ENCODE results near the gene PRAC1. TPM values are rescaled to one million over a fixed set of nuclear protein-coding genes. Genes with fewer than 3 reads are reported as not detected.

The PRAC1 gene
- total and polyA plus RNA-seq, 8 donors, result not detected

- H3K27me3 ChIP-seq, result peaks cover 5 to 89% (median 24%) of the 10 kb centered on the region in 3 donors
- H3K4me3 ChIP-seq, result peak overlapping the region in 1 of 4 donors; percentile 22
- no peak overlapping the region for H3K27ac ChIP-seq
- DNase-seq, result peak; percentile 71 to 80
- TF ChIP-seq POLR2AphosphoS5 (IDR thresholded peaks at IDR 0.05) (no peak), CTCF (IDR thresholded peaks at IDR 0.05) (peak in 5 of 7 experiments; percentile 66 to 93 (median 92))
- 3 to 9% (median 6%) methylated on average over 14 to 41 of the region's 41 CpGs for WGBS, 5 donors
- peaks cover 5 to 8% (median 7%) of the 10 kb centered on the region in 4 donors for H3K4me1 ChIP-seq
- H3K9me3 ChIP-seq, result no peaks in the 10 kb centered on the region
- intact Hi-C loops (cut with DNase I; ENCODE audit: low total_unique reads), result loop anchor here (5.0 to 10.0 kb wide), 3 partner anchors 109 to 356 kb away; no protein-coding TSS in a partner anchor
- no peaks in the 10 kb centered on the region for H3K36me3 ChIP-seq
These were observed 44.0 kb downstream of the PRAC1 start for GRCh38 chr17:48678141-48678971.

- peaks cover 5 to 10% (median 8%) of the 10 kb centered on the region in 4 donors for H3K4me1 ChIP-seq
- intact Hi-C loops (cut with DNase I; ENCODE audit: low total_unique reads), result loop anchor here (5.0 to 10.0 kb wide), 3 partner anchors 110 to 358 kb away; no protein-coding TSS in a partner anchor
- no peak for TF ChIP-seq POLR2AphosphoS5 (IDR thresholded peaks at IDR 0.05)
- TF ChIP-seq POLR2A (IDR thresholded peaks at IDR 0.05), result no peak
- TF ChIP-seq EP300 (IDR thresholded peaks at IDR 0.05), result no peak
- no peak for TF ChIP-seq CTCF (IDR thresholded peaks at IDR 0.05)
- no peak for DNase-seq
- no peaks in the 10 kb centered on the region for H3K9me3 ChIP-seq
- no peaks in the 10 kb centered on the region for H3K36me3 ChIP-seq
- peaks cover 5 to 77% (median 24%) of the 10 kb centered on the region in 3 donors for H3K27me3 ChIP-seq
- H3K27ac ChIP-seq, result no peak overlapping the region
- WGBS, 5 donors, result 68 to 76% (median 73%) methylated on average over 6 of the region's 6 CpGs
- no peak overlapping the region for H3K4me3 ChIP-seq
These were observed 45.3 kb downstream of the PRAC1 start for GRCh38 chr17:48676963-48677558.

GRCh38 chr17:48672340-48672739 is 50.0 kb downstream of the PRAC1 start:
- H3K27me3 ChIP-seq, result peaks cover 0 to 63% (median 16%) of the 10 kb centered on the region in 3 donors
- no peaks in the 10 kb centered on the region for H3K36me3 ChIP-seq
- no peak for DNase-seq
- no peak for TF ChIP-seq POLR2AphosphoS5 (IDR thresholded peaks at IDR 0.05)
- no peak for TF ChIP-seq CTCF (IDR thresholded peaks at IDR 0.05)
- no peak for TF ChIP-seq POLR2A (IDR thresholded peaks at IDR 0.05)
- TF ChIP-seq EP300 (IDR thresholded peaks at IDR 0.05), result no peak
- 41 to 51% (median 44%) methylated on average over 2 of the region's 2 CpGs for WGBS, 5 donors
- no peaks in the 10 kb centered on the region for H3K9me3 ChIP-seq
- intact Hi-C loops (cut with DNase I; ENCODE audit: low total_unique reads), result loop anchor here (10.0 kb wide), 2 partner anchors 212 to 362 kb away; no protein-coding TSS in a partner anchor
- peak overlapping the region in 1 of 5 donors; percentile 11 for H3K27ac ChIP-seq
- no peak overlapping the region for H3K4me3 ChIP-seq
- H3K4me1 ChIP-seq, result peaks cover 0 to 12% (median 6%) of the 10 kb centered on the region in 4 donors

Small RNA genes lying within 50 kb of the gene (small RNA-seq; reads per million reads assigned to genes)
- 0 reads per million in 4 donors for gene AC091179.2
- gene COX6B1P2, result 0 to 0.15 (median 0) reads per million in 4 donors
- gene MIR3185, result 0 reads per million in 4 donors
- gene RF02132, result 0 reads per million in 4 donors
- 0 reads per million in 4 donors for gene RF02133
- gene RN7SL125P, result 0 to 0.07 (median 0) reads per million in 4 donors

Other genes with a start within 250 kb of the PRAC1 start
- gene HOXB1, start 191.5 kb downstream of the PRAC1 start, total RNA-seq, result not detected
- gene HOXB1, start 191.5 kb downstream of the PRAC1 start, polyA plus RNA-seq, result under 1 TPM in 1 of 3 donors, not detected in 2; 0.28 TPM
- gene HOXB2, start 177.4 kb downstream of the PRAC1 start, total RNA-seq, result 10 to 100 TPM in 3 of 5 donors, 1 to 10 TPM in 2; 6.7 to 83.0 (median 10.5) TPM
- gene HOXB2, start 177.4 kb downstream of the PRAC1 start, polyA plus RNA-seq, result 10 to 100 TPM; 11.3 to 22.2 (median 13.4) TPM
- 1 to 10 TPM in 1 of 5 donors, under 1 TPM in 2, not detected in 2; 0.45 to 5.1 (median 0.58) TPM for gene HOXB4, start 144.2 kb downstream of the PRAC1 start, total RNA-seq
- 1 to 10 TPM; 1.7 to 4.6 (median 2.6) TPM for gene HOXB4, start 144.2 kb downstream of the PRAC1 start, polyA plus RNA-seq
- 10 to 100 TPM in 4 of 5 donors, 1 to 10 TPM in 1; 6.1 to 77.6 (median 17.0) TPM for gene HOXB3, start 132.3 kb downstream of the PRAC1 start, total RNA-seq
- 1 to 10 TPM; 2.8 to 9.5 (median 3.8) TPM for gene HOXB3, start 132.3 kb downstream of the PRAC1 start, polyA plus RNA-seq
- 10 to 100 TPM in 2 of 5 donors, under 1 TPM in 2, not detected in 1; 0.43 to 50.4 (median 6.2) TPM for gene HOXB5, start 128.7 kb downstream of the PRAC1 start, total RNA-seq
- gene HOXB5, start 128.7 kb downstream of the PRAC1 start, polyA plus RNA-seq, result 1 to 10 TPM; 2.2 to 2.7 (median 2.4) TPM
- 100 to 1,000 TPM in 1 of 5 donors, 10 to 100 TPM in 3, 1 to 10 TPM in 1; 4.2 to 150 (median 11.9) TPM for gene HOXB6, start 117.5 kb downstream of the PRAC1 start, total RNA-seq
- 10 to 100 TPM in 1 of 3 donors, 1 to 10 TPM in 2; 5.7 to 10.2 (median 7.8) TPM for gene HOXB6, start 117.5 kb downstream of the PRAC1 start, polyA plus RNA-seq
- 10 to 100 TPM in 1 of 5 donors, 1 to 10 TPM in 4; 1.8 to 16.5 (median 2.3) TPM for gene HOXB7, start 111.5 kb downstream of the PRAC1 start, total RNA-seq
- 1 to 10 TPM; 1.0 to 8.2 (median 2.8) TPM for gene HOXB7, start 111.5 kb downstream of the PRAC1 start, polyA plus RNA-seq
- gene HOXB8, start 107.2 kb downstream of the PRAC1 start, total RNA-seq, result 10 to 100 TPM in 1 of 5 donors, 1 to 10 TPM in 4; 1.2 to 13.0 (median 1.5) TPM
- gene HOXB8, start 107.2 kb downstream of the PRAC1 start, polyA plus RNA-seq, result under 1 TPM in 2 of 3 donors, not detected in 1; 0.46 to 0.56 TPM
- 10 to 100 TPM in 1 of 5 donors, not detected in 4; 11.3 TPM for gene HOXB9, start 96.2 kb downstream of the PRAC1 start, total RNA-seq
- not detected for gene HOXB9, start 96.2 kb downstream of the PRAC1 start, polyA plus RNA-seq
- gene PRAC2, start 667 bp upstream of the PRAC1 start, total RNA-seq, result not detected
- not detected for gene PRAC2, start 667 bp upstream of the PRAC1 start, polyA plus RNA-seq
- under 1 TPM in 1 of 5 donors, not detected in 4; 0.29 TPM for gene HOXB13, start 6.2 kb upstream of the PRAC1 start, total RNA-seq
- under 1 TPM in 1 of 3 donors, not detected in 2; 0.15 TPM for gene HOXB13, start 6.2 kb upstream of the PRAC1 start, polyA plus RNA-seq
- gene TTLL6, start 94.7 kb upstream of the PRAC1 start, total RNA-seq, result 10 to 100 TPM in 1 of 5 donors, 1 to 10 TPM in 2, not detected in 2; 1.5 to 11.0 (median 1.8) TPM
- gene TTLL6, start 94.7 kb upstream of the PRAC1 start, polyA plus RNA-seq, result under 1 TPM in 1 of 3 donors, not detected in 2; 0.48 TPM
- gene CALCOCO2, start 108.5 kb upstream of the PRAC1 start, total RNA-seq, result 100 to 1,000 TPM in 1 of 5 donors, 10 to 100 TPM in 4; 55.4 to 109 (median 72.2) TPM
- 10 to 100 TPM; 43.0 to 67.8 (median 58.8) TPM for gene CALCOCO2, start 108.5 kb upstream of the PRAC1 start, polyA plus RNA-seq
- 100 to 1,000 TPM in 3 of 5 donors, 10 to 100 TPM in 2; 19.4 to 298 (median 140) TPM for gene ATP5MC1, start 170.3 kb upstream of the PRAC1 start, total RNA-seq
- gene ATP5MC1, start 170.3 kb upstream of the PRAC1 start, polyA plus RNA-seq, result 100 to 1,000 TPM; 247 to 449 (median 337) TPM
- 10 to 100 TPM; 28.1 to 55.6 (median 36.2) TPM for gene UBE2Z, start 185.9 kb upstream of the PRAC1 start, total RNA-seq
- 10 to 100 TPM; 30.2 to 43.4 (median 38.8) TPM for gene UBE2Z, start 185.9 kb upstream of the PRAC1 start, polyA plus RNA-seq
- gene SNF8, start 222.3 kb upstream of the PRAC1 start, total RNA-seq, result 10 to 100 TPM; 18.7 to 53.6 (median 41.3) TPM
- gene SNF8, start 222.3 kb upstream of the PRAC1 start, polyA plus RNA-seq, result 100 to 1,000 TPM; 145 to 160 (median 149) TPM
- gene GIP, start 246.1 kb upstream of the PRAC1 start, total RNA-seq, result not detected
- gene GIP, start 246.1 kb upstream of the PRAC1 start, polyA plus RNA-seq, result under 1 TPM in 1 of 3 donors, not detected in 2; 0.56 TPM

All from stomach (tissue), 9 donors.